Keratinocyte (primary cell): ENCODE measurements around the gene CADM2. TPM values are rescaled to one million over a fixed set of nuclear protein-coding genes. Genes with fewer than 3 reads are reported as not detected.

Source experiments
- DNase-seq: peaks from one replicate; pipeline ENCODE4 v3.0.0-alpha.2; 2011; ENCODE audit warnings: low read depth, missing footprints, low spot score
- FAIRE-seq: peaks from 2 replicates; lab custom pipeline; 2011; peaks lifted over from hg19 to GRCh38; lab: Jason Lieb, UNC
- H2AFZ ChIP-seq: 2 replicates; pipeline ENCODE4 v1.6.0; 2012; ENCODE audit warnings: low read length, control low read depth, inconsistent platforms; ENCODE audit not compliant: control insufficient read depth
- H3K27ac ChIP-seq: 2 replicates; pipeline ENCODE4 v1.5.1; 2011; ENCODE audit warnings: low read length; ENCODE audit not compliant: control insufficient read depth, insufficient read depth
- H3K27me3 ChIP-seq: 3 replicates; pipeline ENCODE4 v1.6.0; 2011; ENCODE audit warnings: low read length; ENCODE audit not compliant: control insufficient read depth, insufficient read depth; ENCODE audit errors: extremely low read depth
- H3K36me3 ChIP-seq, 2 experiments: 2 replicates in 1 of 2; 3 replicates in 1 of 2; pipeline ENCODE4 v1.5.1; 2011; ENCODE audit warnings: low read length in 2 of 2, mild to moderate bottlenecking in 1 of 2; ENCODE audit not compliant: control insufficient read depth in 2 of 2, insufficient read depth in 2 of 2; ENCODE audit errors: extremely low read depth in 1 of 2
- H3K4me1 ChIP-seq: 3 replicates; pipeline ENCODE4 v1.5.1; 2011; ENCODE audit warnings: low read length; ENCODE audit not compliant: control insufficient read depth, insufficient read depth; ENCODE audit errors: extremely low read depth
- H3K4me2 ChIP-seq: 3 replicates; pipeline ENCODE4 v1.6.0; 2011; ENCODE audit warnings: low read depth, low read length; ENCODE audit not compliant: control insufficient read depth, insufficient read depth; ENCODE audit errors: extremely low read depth
- H3K4me3 ChIP-seq, 3 experiments: fragments of 200-600 bp in 1 of 3; sonication (generic) in 1 of 3; 2 replicates in 2 of 3; 3 replicates in 1 of 3; pipeline ENCODE4 v1.5.1; 2011 to 2016; ENCODE audit warnings: low read length in 3 of 3, mild to moderate bottlenecking in 3 of 3, control low read depth in 2 of 3, inconsistent platforms in 1 of 3, low read depth in 1 of 3, mixed read lengths in 1 of 3, mixed run types in 1 of 3, moderate library complexity in 1 of 3; ENCODE audit not compliant: control insufficient read depth in 2 of 3, insufficient read depth in 2 of 3; ENCODE audit errors: extremely low read depth in 1 of 3
- H3K79me2 ChIP-seq: 2 replicates; pipeline ENCODE4 v1.6.0; 2012; ENCODE audit warnings: low read length; ENCODE audit not compliant: control insufficient read depth, insufficient read depth
- H3K9ac ChIP-seq: 3 replicates; pipeline ENCODE4 v1.6.0; 2011; ENCODE audit warnings: low read length; ENCODE audit not compliant: control insufficient read depth, insufficient read depth; ENCODE audit errors: extremely low read depth
- H3K9me1 ChIP-seq: 3 replicates; pipeline ENCODE4 v1.6.0; 2011; ENCODE audit warnings: low read length; ENCODE audit not compliant: control insufficient read depth, insufficient read depth; ENCODE audit errors: extremely low read depth
- H3K9me3 ChIP-seq: 2 replicates; pipeline ENCODE4 v1.5.1; 2012; ENCODE audit warnings: low read depth, low read length; ENCODE audit not compliant: control insufficient read depth
- H4K20me1 ChIP-seq: 3 replicates; pipeline ENCODE4 v1.6.0; 2011; ENCODE audit warnings: low read length; ENCODE audit not compliant: control insufficient read depth, insufficient read depth; ENCODE audit errors: extremely low read depth
- CTCF ChIP-seq, 3 experiments: IDR thresholded peaks in 1 of 3; conservative IDR thresholded peaks in 1 of 3; optimal IDR thresholded peaks in 1 of 3; 2 replicates in 2 of 3; 3 replicates in 1 of 3; pipeline versions ENCODE3 to v1.5.1; 2011; ENCODE audit warnings: low read length in 3 of 3, mild to moderate bottlenecking in 3 of 3, moderate library complexity in 2 of 3, control low read depth in 1 of 3, inconsistent platforms in 1 of 3; ENCODE audit not compliant: insufficient read depth in 2 of 3; ENCODE audit errors: extremely low read depth in 1 of 3
- EZH2 ChIP-seq: IDR thresholded peaks from one replicate; pipeline ENCODE4 v1.6.1; 2012; ENCODE audit warnings: inconsistent platforms, mild to moderate bottlenecking, low read length, moderate library complexity
- dilution Hi-C: fragments of 300-500 bp; cut with MboI; formaldehyde crosslinking; loops from one replicate; pipeline ENCODE4 v1.7.0; 2020; ENCODE audit warnings: low sequenced_read_pairs; ENCODE audit not compliant: extremely low pct_ligation_motif_present
- polyA plus RNA-seq, 5 experiments: library from polyadenylated mRNA; depleted of rRNA in 3 of 5; stranded (reverse) in 3 of 5; stranded (forward) in 1 of 5; unstranded in 1 of 5; fragments of >200 nt; gene quantifications; 1 replicate in 1 of 5; 2 replicates in 3 of 5; 3 replicates in 1 of 5; pipeline versions ENCODE4 v1.2.1 to v1.2.3, GENCODE V29; 2011 to 2012; ENCODE audit warnings: missing spikeins in 2 of 5, low read depth in 1 of 5, low replicate concordance in 1 of 5

Gene CADM2
- polyA plus RNA-seq, 1 donor (not counting 4 experiments of a cell fraction or from before 2014, with no cell fraction given), result not detected

GRCh38 chr3:85851071-85851470 lies 892.3 kb downstream of the CADM2 start:
- no peak for FAIRE-seq
- no peak overlapping the region for H3K27ac ChIP-seq

GRCh38 chr3:85853805-85854204 lies 895.0 kb downstream of the CADM2 start:
- Histone ChIP-seq H3K9ac (no peak overlapping the region), H3K4me1 (no peaks in the 10 kb centered on the region), H3K79me2 (no peaks in the 10 kb centered on the region), H3K4me2 (no peak overlapping the region), H2AFZ (no peak overlapping the region), H3K36me3 (no peaks in the 10 kb centered on the region), H3K27me3 (no peaks in the 10 kb centered on the region), H3K27ac (no peak overlapping the region), H3K4me3 (no peak overlapping the region), H3K9me3 (no peaks in the 10 kb centered on the region), H4K20me1 (no peaks in the 10 kb centered on the region), H3K9me1 (no peaks in the 10 kb centered on the region)
- no peak for FAIRE-seq
- dilution Hi-C loops, result no loop called here
- no peak for TF ChIP-seq CTCF (optimal IDR thresholded peaks at IDR 0.05 in 1 of 3, IDR thresholded peaks at IDR 0.05 in 1 of 3, conservative IDR thresholded peaks at IDR 0.05 in 1 of 3; ENCODE audit: extremely low read depth in 1 of 3, insufficient read depth in 2 of 3, low read length in 3 of 3)
- no peak for TF ChIP-seq EZH2
- DNase-seq, result no peak

More at GRCh38 chr3:85851071-85851470, 892.3 kb downstream of the CADM2 start:
- Histone ChIP-seq H3K4me1 (no peaks in the 10 kb centered on the region), H2AFZ (no peak overlapping the region), H3K4me2 (no peak overlapping the region), H3K79me2 (no peaks in the 10 kb centered on the region), H3K27me3 (no peaks in the 10 kb centered on the region), H4K20me1 (no peaks in the 10 kb centered on the region), H3K9ac (no peak overlapping the region), H3K36me3 (no peaks in the 10 kb centered on the region), H3K4me3 (no peak overlapping the region), H3K9me3 (no peaks in the 10 kb centered on the region), H3K9me1 (no peaks in the 10 kb centered on the region)
- dilution Hi-C loops, result no loop called here
- TF ChIP-seq CTCF (optimal IDR thresholded peaks at IDR 0.05 in 1 of 3, IDR thresholded peaks at IDR 0.05 in 1 of 3, conservative IDR thresholded peaks at IDR 0.05 in 1 of 3; ENCODE audit: extremely low read depth in 1 of 3, insufficient read depth in 2 of 3, low read length in 3 of 3) (no peak), EZH2 (no peak)
- DNase-seq, result no peak
